HepG2 (cell line): Measurements from ENCODE around the gene P3R3URF. TPM values are rescaled to one million over a fixed set of nuclear protein-coding genes. Genes with fewer than 3 reads are reported as not detected.

Experiments used
- ATAC-seq: fragments of 200-7000 bp; cut with Tn5 transposase; 3 replicates; pipeline ENCODE4 v1.9.1; 2020; ENCODE audit warnings: mild to moderate bottlenecking, moderate library complexity
- BruUV-seq: library from RNA; stranded (reverse); fragments of 400-500 nt; replicated peaks from 2 replicates; lab custom pipeline; 2021; lab: Mats Ljungman, UMichigan
- CTCF ChIA-PET: fragments of 300-600 bp; formaldehyde crosslinking; extraction: SDS; loops from one replicate; lab custom pipeline; 2021; ENCODE audit warnings: low total read pairs, inconsistent platforms, low intra/inter-chr PET ratio; lab: Yijun Ruan, JAX
- POLR2A ChIA-PET: fragments of 350-600 bp; sonication (Branson Sonifier 250); formaldehyde crosslinking; loops from one replicate; lab custom pipeline; 2020; ENCODE audit warnings: antibody characterized with exemption, inconsistent platforms; lab: Yijun Ruan, JAX
- DNase-seq: peaks from one replicate; pipeline ENCODE4 v3.0.0-alpha.2; 2015; ENCODE audit warnings: low spot score
- FAIRE-seq: peaks from 3 replicates; lab custom pipeline; 2011; peaks lifted over from hg19 to GRCh38; lab: Jason Lieb, UNC
- H2AFZ ChIP-seq: one replicate; pipeline ENCODE4 v1.6.1; 2011; ENCODE audit warnings: low read length, inconsistent platforms
- H3K27ac ChIP-seq: fragments of 300-600 bp; 3 replicates; pipeline ENCODE4 v1.8.0; 2011; ENCODE audit warnings: mixed run types, mild to moderate bottlenecking, mixed read lengths, low read length, inconsistent platforms; ENCODE audit not compliant: insufficient read depth; ENCODE audit errors: extremely low read length
- H3K27me3 ChIP-seq, 2 experiments: fragments of 200-600 bp in 1 of 2; 2 replicates in 1 of 2; 3 replicates in 1 of 2; pipeline versions ENCODE4 v1.6.0 to v1.8.0; 2011; ENCODE audit warnings: low read length in 2 of 2, mild to moderate bottlenecking in 2 of 2, moderate library complexity in 2 of 2, inconsistent platforms in 1 of 2; ENCODE audit not compliant: insufficient read depth in 2 of 2, control insufficient read depth in 1 of 2
- H3K36me3 ChIP-seq, 2 experiments: fragments of 200-600 bp in 1 of 2; replicated peaks in 1 of 2; 2 replicates in 1 of 2; 3 replicates in 1 of 2; pipeline versions ENCODE4 v1.5.1 to v1.8.0; 2011; ENCODE audit warnings: low read length in 2 of 2, inconsistent platforms in 1 of 2; ENCODE audit not compliant: insufficient read depth in 2 of 2, control insufficient read depth in 1 of 2
- H3K4me1 ChIP-seq: 2 replicates; pipeline ENCODE4 v1.5.1; 2012; ENCODE audit warnings: low read length, inconsistent platforms; ENCODE audit not compliant: insufficient read depth
- H3K4me2 ChIP-seq: 2 replicates; pipeline ENCODE4 v1.6.0; 2011; ENCODE audit warnings: low read depth, low read length, inconsistent platforms
- H3K4me3 ChIP-seq, 3 experiments: fragments of 200-600 bp in 1 of 3; sonication (generic), shearing (Covaris generic) in 1 of 3; replicated peaks in 1 of 3; 2 replicates each; pipeline ENCODE4 v1.5.1; 2011 to 2016; ENCODE audit warnings: low read length in 3 of 3, inconsistent platforms in 2 of 3, low read depth in 2 of 3, mild to moderate bottlenecking in 2 of 3, control low read depth in 1 of 3, mixed read lengths in 1 of 3; ENCODE audit not compliant: insufficient read depth in 1 of 3
- H3K79me2 ChIP-seq: one replicate; pipeline ENCODE4 v1.6.1; 2011; ENCODE audit warnings: low read length, inconsistent platforms; ENCODE audit not compliant: insufficient read depth
- H3K9ac ChIP-seq: 2 replicates; pipeline ENCODE4 v1.6.0; 2011; ENCODE audit warnings: mild to moderate bottlenecking, low read depth, low read length, inconsistent platforms; ENCODE audit not compliant: insufficient read depth
- H3K9me3 ChIP-seq: 2 replicates; pipeline ENCODE4 v1.5.1; 2012; ENCODE audit warnings: mild to moderate bottlenecking, low read length
- H4K20me1 ChIP-seq: 2 replicates; pipeline ENCODE4 v1.6.0; 2011; ENCODE audit warnings: inconsistent platforms, mild to moderate bottlenecking, low read length, moderate library complexity; ENCODE audit not compliant: insufficient read depth
- CEBPG ChIP-seq: IDR thresholded peaks from 2 replicates; pipeline ENCODE4 v1.6.1; 2016
- HNRNPH1 ChIP-seq: fragments of 200-400 bp; formaldehyde crosslinking; optimal IDR thresholded peaks from 2 replicates; pipeline ENCODE3; 2017; ENCODE audit warnings: mild to moderate bottlenecking, low read depth, low read length
- HNRNPLL ChIP-seq: fragments of 200-400 bp; formaldehyde crosslinking; IDR thresholded peaks from 2 replicates; pipeline ENCODE4 v1.6.1; 2017; ENCODE audit warnings: mild to moderate bottlenecking, low read depth, low read length; ENCODE audit not compliant: poor library complexity, severe bottlenecking
- MXI1 ChIP-seq: IDR thresholded peaks from 3 replicates; pipeline ENCODE4 v1.6.1; 2012; ENCODE audit warnings: low read depth, low read length, inconsistent platforms, borderline replicate concordance
- MYC ChIP-seq: sonication (generic); formaldehyde crosslinking; IDR thresholded peaks from 2 replicates; pipeline ENCODE4 v1.9.0; 2021; ENCODE audit warnings: missing genetic modification reagents, borderline replicate concordance
- NFKBIZ ChIP-seq: IDR thresholded peaks from 2 replicates; pipeline ENCODE4 v1.6.1; 2018; ENCODE audit warnings: missing genetic modification reagents, missing compliant biosample characterization
- PHF8 ChIP-seq: sonication (generic); formaldehyde crosslinking; IDR thresholded peaks from 2 replicates; pipeline ENCODE4 v1.5.0; 2020; ENCODE audit warnings: missing genetic modification reagents
- SIX1 ChIP-seq: sonication (generic); formaldehyde crosslinking; IDR thresholded peaks from 2 replicates; pipeline ENCODE4 v1.4.0; 2020; ENCODE audit warnings: missing genetic modification reagents, borderline replicate concordance
- SMAD3 ChIP-seq: sonication (generic); formaldehyde crosslinking; IDR thresholded peaks from 2 replicates; pipeline ENCODE4 v1.4.0; 2020; ENCODE audit warnings: missing genetic modification reagents
- ZFP62 ChIP-seq: sonication (generic); formaldehyde crosslinking; IDR thresholded peaks from 2 replicates; pipeline ENCODE4 v1.4.0; 2020; ENCODE audit warnings: missing genetic modification reagents
- ZNF619 ChIP-seq: sonication (generic); formaldehyde crosslinking; IDR thresholded peaks from 2 replicates; pipeline ENCODE4 v1.4.0; 2020; ENCODE audit warnings: mild to moderate bottlenecking, missing genetic modification reagents
- ZNF629 ChIP-seq: sonication (generic); formaldehyde crosslinking; conservative IDR thresholded peaks from 2 replicates; pipeline ENCODE4 v1.5.0; 2020; ENCODE audit warnings: missing genetic modification reagents
- ZNF670 ChIP-seq: sonication (generic); formaldehyde crosslinking; IDR thresholded peaks from 2 replicates; pipeline ENCODE4 v1.8.0; 2022; ENCODE audit warnings: mild to moderate bottlenecking, missing genetic modification reagents, borderline replicate concordance
- WGBS: methylation state at CpG from one replicate; pipeline ENCODE4 v1.1.6; 2017; ENCODE audit warnings: low lambda C conversion rate; 5-methylcytosine and 5-hydroxymethylcytosine counted together
- in situ Hi-C: cut with HindIII; loops from 2 replicates; pipeline ENCODE4 v1.10.0; 2017; ENCODE audit warnings: low pct_unique_long_range_greater_than_20kb; ENCODE audit not compliant: extremely low pct_ligation_motif_present
- intact Hi-C: fragments of 100-400 bp; cut with micrococcal nuclease; formaldehyde crosslinking; loops from one replicate; pipeline ENCODE4 v1.10.0; 2022; ENCODE audit not compliant: unreplicated experiment
- polyA plus RNA-seq, 8 experiments: library from polyadenylated mRNA; depleted of rRNA in 3 of 8; stranded (reverse) in 7 of 8; unstranded in 1 of 8; fragments of >200 nt; fragmentation: Illumina TruSeq in 4 of 8; extraction: Trizol in 4 of 8; gene quantifications; 2 replicates each; pipeline versions ENCODE4 v1.2.1 to v1.2.3, GENCODE V29; 2011 to 2016; ENCODE audit warnings: low read depth in 4 of 8, missing spikeins in 1 of 8, mixed read lengths in 1 of 8; ENCODE audit not compliant: insufficient read depth in 1 of 8
- total RNA-seq, 5 experiments: library from RNA; depleted of rRNA; stranded (reverse); fragments of >200 nt; fragmentation: Illumina TruSeq; extraction: Trizol; gene quantifications; 2 replicates each; pipeline ENCODE4 v1.2.3, GENCODE V29; 2016; ENCODE audit warnings: low read depth in 1 of 5
- TF ChIP-seq, protein P1 (sequence below): sonication (generic); formaldehyde crosslinking; IDR thresholded peaks from 2 replicates; pipeline ENCODE4 v1.5.0; 2020; ENCODE audit warnings: mild to moderate bottlenecking, missing genetic modification reagents
- TF ChIP-seq, protein P2 (sequence below): IDR thresholded peaks from 2 replicates; pipeline ENCODE4 v1.6.1; 2016; ENCODE audit warnings: missing compliant biosample characterization, missing genetic modification reagents, borderline replicate concordance
- TF ChIP-seq, protein P3 (sequence below): IDR thresholded peaks from 2 replicates; pipeline ENCODE4 v1.6.1; 2016
- TF ChIP-seq, protein P4 (sequence below): sonication (generic); formaldehyde crosslinking; IDR thresholded peaks from 2 replicates; pipeline ENCODE4 v1.8.0; 2022; ENCODE audit warnings: mild to moderate bottlenecking, missing genetic modification reagents; ENCODE audit not compliant: insufficient replicate concordance

P3R3URF gene
- total and polyA plus RNA-seq, 2 of the 13 experiments (the other 11 are each of a cell fraction or from before 2014, with no cell fraction given) = not detected

DNA sequence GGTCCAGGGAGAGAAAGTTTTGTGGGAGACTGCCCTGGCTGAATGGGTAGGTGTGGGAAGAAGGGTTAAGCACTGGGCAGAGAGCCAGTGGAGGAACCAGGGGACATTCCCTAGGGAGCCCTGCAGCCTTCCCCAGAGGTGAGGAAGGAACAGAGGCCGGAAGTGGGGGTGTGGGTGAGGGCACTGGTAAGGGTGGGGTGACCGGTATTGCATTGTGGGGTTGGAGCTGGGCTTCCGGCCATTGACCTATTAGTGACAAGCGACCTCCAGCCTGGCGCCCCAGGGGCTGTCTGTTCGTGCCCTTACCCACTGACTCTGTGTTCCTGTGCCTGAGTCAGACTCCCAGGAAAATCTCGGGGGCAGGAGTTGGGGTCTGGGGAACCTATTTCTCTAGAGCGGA, 4.9 kb downstream of the P3R3URF start:
- BruUV-seq = no TSS peak
- Histone ChIP-seq H3K4me2 (no peak overlapping the region), H3K36me3 (no peaks in the 10 kb centered on the region), H3K4me3 (no peak overlapping the region), H4K20me1 (no peaks in the 10 kb centered on the region), H3K9ac (no peak overlapping the region), H3K27ac (no peak overlapping the region), H3K9me3 (no peaks in the 10 kb centered on the region), H3K4me1 (peaks cover 24% of the 10 kb centered on the region), H3K79me2 (no peaks in the 10 kb centered on the region), H2AFZ (no peak overlapping the region), H3K27me3 (peaks cover 0 to 10% of the 10 kb centered on the region in 2 experiments; a peak in 1 of 5 replicates)
- no peak for FAIRE-seq
- TF ChIP-seq, protein P1, sequence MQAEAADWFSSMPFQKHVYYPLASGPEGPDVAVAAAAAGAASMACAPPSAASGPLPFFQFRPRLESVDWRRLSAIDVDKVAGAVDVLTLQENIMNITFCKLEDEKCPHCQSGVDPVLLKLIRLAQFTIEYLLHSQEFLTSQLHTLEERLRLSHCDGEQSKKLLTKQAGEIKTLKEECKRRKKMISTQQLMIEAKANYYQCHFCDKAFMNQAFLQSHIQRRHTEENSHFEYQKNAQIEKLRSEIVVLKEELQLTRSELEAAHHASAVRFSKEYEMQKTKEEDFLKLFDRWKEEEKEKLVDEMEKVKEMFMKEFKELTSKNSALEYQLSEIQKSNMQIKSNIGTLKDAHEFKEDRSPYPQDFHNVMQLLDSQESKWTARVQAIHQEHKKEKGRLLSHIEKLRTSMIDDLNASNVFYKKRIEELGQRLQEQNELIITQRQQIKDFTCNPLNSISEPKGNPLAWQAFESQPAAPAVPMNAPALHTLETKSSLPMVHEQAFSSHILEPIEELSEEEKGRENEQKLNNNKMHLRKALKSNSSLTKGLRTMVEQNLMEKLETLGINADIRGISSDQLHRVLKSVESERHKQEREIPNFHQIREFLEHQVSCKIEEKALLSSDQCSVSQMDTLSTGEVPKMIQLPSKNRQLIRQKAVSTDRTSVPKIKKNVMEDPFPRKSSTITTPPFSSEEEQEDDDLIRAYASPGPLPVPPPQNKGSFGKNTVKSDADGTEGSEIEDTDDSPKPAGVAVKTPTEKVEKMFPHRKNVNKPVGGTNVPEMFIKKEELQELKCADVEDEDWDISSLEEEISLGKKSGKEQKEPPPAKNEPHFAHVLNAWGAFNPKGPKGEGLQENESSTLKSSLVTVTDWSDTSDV (CRISPR knock-in tag) = no peak
- TF ChIP-seq MYC (no peak), NFKBIZ (CRISPR knock-in tag) (no peak), SMAD3 (CRISPR knock-in tag) (no peak), ZNF629 (CRISPR knock-in tag) (no peak), HNRNPLL (no peak), ZNF619 (CRISPR knock-in tag) (no peak), SIX1 (CRISPR knock-in tag) (no peak), CEBPG (CRISPR knock-in tag) (no peak), ZNF670 (CRISPR knock-in tag) (no peak), MXI1 (no peak), HNRNPH1 (no peak), PHF8 (no peak), ZFP62 (CRISPR knock-in tag) (no peak)
- TF ChIP-seq, protein P2, sequence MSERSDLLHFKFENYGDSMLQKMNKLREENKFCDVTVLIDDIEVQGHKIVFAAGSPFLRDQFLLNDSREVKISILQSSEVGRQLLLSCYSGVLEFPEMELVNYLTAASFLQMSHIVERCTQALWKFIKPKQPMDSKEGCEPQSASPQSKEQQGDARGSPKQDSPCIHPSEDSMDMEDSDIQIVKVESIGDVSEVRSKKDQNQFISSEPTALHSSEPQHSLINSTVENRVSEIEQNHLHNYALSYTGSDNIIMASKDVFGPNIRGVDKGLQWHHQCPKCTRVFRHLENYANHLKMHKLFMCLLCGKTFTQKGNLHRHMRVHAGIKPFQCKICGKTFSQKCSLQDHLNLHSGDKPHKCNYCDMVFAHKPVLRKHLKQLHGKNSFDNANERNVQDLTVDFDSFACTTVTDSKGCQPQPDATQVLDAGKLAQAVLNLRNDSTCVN (CRISPR knock-in tag) = no peak
- TF ChIP-seq, protein P3, sequence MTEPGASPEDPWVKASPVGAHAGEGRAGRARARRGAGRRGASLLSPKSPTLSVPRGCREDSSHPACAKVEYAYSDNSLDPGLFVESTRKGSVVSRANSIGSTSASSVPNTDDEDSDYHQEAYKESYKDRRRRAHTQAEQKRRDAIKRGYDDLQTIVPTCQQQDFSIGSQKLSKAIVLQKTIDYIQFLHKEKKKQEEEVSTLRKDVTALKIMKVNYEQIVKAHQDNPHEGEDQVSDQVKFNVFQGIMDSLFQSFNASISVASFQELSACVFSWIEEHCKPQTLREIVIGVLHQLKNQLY = no peak
- TF ChIP-seq, protein P4, sequence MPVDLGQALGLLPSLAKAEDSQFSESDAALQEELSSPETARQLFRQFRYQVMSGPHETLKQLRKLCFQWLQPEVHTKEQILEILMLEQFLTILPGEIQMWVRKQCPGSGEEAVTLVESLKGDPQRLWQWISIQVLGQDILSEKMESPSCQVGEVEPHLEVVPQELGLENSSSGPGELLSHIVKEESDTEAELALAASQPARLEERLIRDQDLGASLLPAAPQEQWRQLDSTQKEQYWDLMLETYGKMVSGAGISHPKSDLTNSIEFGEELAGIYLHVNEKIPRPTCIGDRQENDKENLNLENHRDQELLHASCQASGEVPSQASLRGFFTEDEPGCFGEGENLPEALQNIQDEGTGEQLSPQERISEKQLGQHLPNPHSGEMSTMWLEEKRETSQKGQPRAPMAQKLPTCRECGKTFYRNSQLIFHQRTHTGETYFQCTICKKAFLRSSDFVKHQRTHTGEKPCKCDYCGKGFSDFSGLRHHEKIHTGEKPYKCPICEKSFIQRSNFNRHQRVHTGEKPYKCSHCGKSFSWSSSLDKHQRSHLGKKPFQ (CRISPR knock-in tag) = no peak
- POLR2A ChIA-PET = no interaction called here
- no peak for ATAC-seq
- 60% methylated on average over 3 of the region's 8 CpGs for WGBS
- CTCF ChIA-PET = no interaction called here
- no peak for DNase-seq
- intact Hi-C loops = no loop called here
- in situ Hi-C loops = no loop called here
